ENCODE results near the gene ESF1. TPM values are rescaled to one million over a fixed set of nuclear protein-coding genes. Genes with fewer than 3 reads are reported as not detected.

The ESF1 gene
- total RNA-seq, 1 donor = 13.8 TPM

DNA sequence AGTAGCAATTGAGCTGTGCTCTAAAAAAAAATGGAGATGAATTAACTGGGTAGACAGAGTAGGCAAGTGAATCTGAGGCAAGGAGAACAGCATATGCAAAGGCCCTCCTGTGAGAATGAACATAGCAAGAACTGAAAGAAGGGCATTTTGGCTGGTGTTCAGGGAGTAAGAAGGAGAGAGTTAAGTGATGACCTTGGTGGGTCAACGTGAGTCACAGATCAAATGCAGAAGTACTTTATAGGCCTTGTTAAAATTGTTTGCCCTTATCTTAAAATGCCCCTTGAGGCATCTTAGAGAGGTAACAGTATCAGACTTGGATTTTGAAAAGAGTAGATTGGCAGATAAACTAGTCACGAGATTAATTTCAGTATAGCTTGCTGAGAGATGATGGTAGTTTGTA lies 24.7 kb upstream of the ESF1 start:
- no peak for TF ChIP-seq CTCF (IDR thresholded peaks at IDR 0.05; ENCODE audit: insufficient read depth, low read depth, low read length)
- DNase-seq (ENCODE audit: low read depth) = no peak
- no peak overlapping the region for H3K4me3 ChIP-seq (ENCODE audit: low read depth, low read length)

GRCh38 chr20:13800728-13801134 lies 16.0 kb upstream of the ESF1 start:
- DNase-seq (ENCODE audit: low read depth) = peak; percentile 92
- no peak for TF ChIP-seq CTCF (IDR thresholded peaks at IDR 0.05; ENCODE audit: insufficient read depth, low read depth, low read length)
- H3K4me3 ChIP-seq (ENCODE audit: low read depth, low read length) = no peak overlapping the region

- no peak for TF ChIP-seq CTCF (IDR thresholded peaks at IDR 0.05; ENCODE audit: insufficient read depth, low read depth, low read length)
- H3K4me3 ChIP-seq (ENCODE audit: low read depth, low read length) = no peak overlapping the region
- peak; percentile 16 for DNase-seq (ENCODE audit: low read depth)
Observed at GRCh38 chr20:13799974-13800373, 15.3 kb upstream of the ESF1 start.

DNA sequence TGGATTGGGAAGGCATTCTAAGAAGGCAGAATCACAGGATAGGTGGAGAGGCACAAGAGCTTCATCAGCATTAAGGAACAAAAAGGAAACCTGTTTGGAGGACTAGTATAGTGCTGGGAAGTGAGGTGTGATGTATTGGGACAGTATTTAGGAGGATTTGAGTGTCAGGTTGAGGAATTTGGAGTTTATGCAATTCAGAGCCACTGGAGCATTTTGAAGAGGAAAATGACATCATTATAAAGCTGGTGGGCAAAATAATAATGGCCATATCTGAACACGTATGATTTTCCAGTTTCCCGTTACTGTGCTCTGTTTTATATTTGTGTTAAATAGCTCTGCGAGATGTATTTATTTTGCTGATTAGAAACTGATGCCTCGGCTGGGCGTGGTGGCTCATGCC lies 14.3 kb upstream of the ESF1 start:
- H3K4me3 ChIP-seq (ENCODE audit: low read depth, low read length) = no peak overlapping the region
- TF ChIP-seq CTCF (IDR thresholded peaks at IDR 0.05; ENCODE audit: insufficient read depth, low read depth, low read length) = no peak
- DNase-seq (ENCODE audit: low read depth) = no peak

GRCh38 chr20:13794667-13795066 lies 9.9 kb upstream of the ESF1 start:
- no peak overlapping the region for H3K4me3 ChIP-seq (ENCODE audit: low read depth, low read length)
- DNase-seq (ENCODE audit: low read depth) = no peak
- no peak for TF ChIP-seq CTCF (IDR thresholded peaks at IDR 0.05; ENCODE audit: insufficient read depth, low read depth, low read length)

DNA sequence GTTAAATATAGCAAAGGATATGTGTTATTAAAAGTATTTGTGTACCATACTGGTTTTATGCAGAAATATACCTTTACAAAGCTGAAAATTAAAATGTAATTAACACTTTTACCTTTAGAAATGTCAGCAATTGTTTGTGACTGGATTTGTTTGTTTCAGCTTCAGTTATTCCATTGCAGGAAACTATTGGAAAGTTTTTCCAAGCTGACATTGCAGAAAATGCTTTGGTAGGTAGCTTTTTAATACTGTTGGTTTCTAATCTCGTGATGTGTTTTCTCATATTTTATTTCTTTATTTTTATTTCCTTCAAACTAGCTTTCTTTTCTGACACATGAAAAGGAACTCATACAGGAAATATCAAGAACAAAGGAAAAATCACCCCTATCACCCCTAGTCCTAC lies 8.3 kb upstream of the ESF1 start:
- no peak for TF ChIP-seq CTCF (IDR thresholded peaks at IDR 0.05; ENCODE audit: insufficient read depth, low read depth, low read length)
- DNase-seq (ENCODE audit: low read depth) = no peak
- no peak overlapping the region for H3K4me3 ChIP-seq (ENCODE audit: low read depth, low read length)

Data from fibroblast of villous mesenchyme (primary cell).